SU-DHL-6 (cell line): Measurements from ENCODE around the gene ITGB1.

Experiments used
- CTCF ChIP-seq: fragments of 200-600 bp; sonication (generic); IDR thresholded peaks from one replicate; pipeline ENCODE4 v1.5.1; 2017; ENCODE audit warnings: antibody characterized with exemption, mild to moderate bottlenecking, low read length, moderate library complexity; ENCODE audit not compliant: insufficient read depth, poor library complexity, severe bottlenecking
- EZH2phosphoT487 ChIP-seq: fragments of 200-600 bp; sonication (generic), shearing (Covaris generic); conservative IDR thresholded peaks from 2 replicates; pipeline ENCODE4 v1.6.1; 2018; ENCODE audit warnings: mild to moderate bottlenecking, antibody characterized with exemption, low read length, moderate library complexity, mixed read lengths

- no peak for TF ChIP-seq CTCF
- no peak for TF ChIP-seq EZH2phosphoT487
Measured at GRCh38 chr10:32981760-32982159, 23.7 kb upstream of the ITGB1 start.
